SHP77 treated with DMSO at 0.1 percent for 48 hours (cell line): Measurements from ENCODE around the gene CUL1.

Experiments
- DNase-seq: peaks from one replicate; lab custom pipeline; 2025; lab: John Stamatoyannopoulos, UW

Gene CUL1

GRCh38 chr7:148850564-148850963, 151.9 kb downstream of the CUL1 start:
- no peak for DNase-seq
